Skeletal muscle tissue (tissue), 4 donors: ENCODE data around the gene SEZ6. TPM values are rescaled to one million over a fixed set of nuclear protein-coding genes. Genes with fewer than 3 reads are reported as not detected.
A peak's percentile ranks its signal among the peaks of the same experiment; 100 is the strongest.

Experiments used
- H3K27ac ChIP-seq: one replicate; pipeline ENCODE4 v1.7.0; 2013; ENCODE audit warnings: mild to moderate bottlenecking, low read depth, low read length, inconsistent platforms
- H3K27me3 ChIP-seq, 3 donors: one replicate each; pipeline ENCODE4 v1.7.0; 2013; ENCODE audit warnings: low read length in 3 of 3; ENCODE audit not compliant: control insufficient read depth in 3 of 3, insufficient read depth in 3 of 3
- H3K36me3 ChIP-seq, 3 donors: one replicate each; pipeline ENCODE4 v1.7.0; 2013; ENCODE audit warnings: low read length in 3 of 3; ENCODE audit not compliant: control insufficient read depth in 3 of 3, insufficient read depth in 3 of 3
- H3K4me1 ChIP-seq, 3 donors: one replicate each; pipeline ENCODE4 v1.7.0; 2013; ENCODE audit warnings: low read length in 3 of 3, mild to moderate bottlenecking in 3 of 3; ENCODE audit not compliant: control insufficient read depth in 3 of 3, insufficient read depth in 3 of 3
- H3K4me3 ChIP-seq, 3 donors: one replicate each; pipeline ENCODE4 v1.7.0; 2013; ENCODE audit warnings: low read length in 3 of 3
- H3K9ac ChIP-seq, 3 donors: one replicate each; pipeline ENCODE4 v1.7.0; 2013; ENCODE audit warnings: low read length in 3 of 3, mild to moderate bottlenecking in 3 of 3, moderate library complexity in 2 of 3, low read depth in 1 of 3
- H3K9me3 ChIP-seq, 3 donors: one replicate each; pipeline ENCODE4 v1.7.0; 2013; ENCODE audit warnings: low read length in 3 of 3; ENCODE audit not compliant: control insufficient read depth in 3 of 3
- total RNA-seq: library from RNA; depleted of rRNA; stranded (reverse); fragments of >200 nt; gene quantifications from one replicate; pipeline ENCODE4 v1.2.3, GENCODE V29; 2014
- donor health status: Osteomylitis.

SEZ6 gene
- total RNA-seq, 1 donor from 2014 or later: not detected

- Histone ChIP-seq H3K27ac (no peak overlapping the region), H3K36me3 (no peaks in the 10 kb centered on the region), H3K9me3 (no peaks in the 10 kb centered on the region), H3K9ac (no peak overlapping the region), H3K27me3 (peaks cover 39 to 70% (median 52%) of the 10 kb centered on the region in 3 donors), H3K4me1 (peaks cover 0 to 4% (median 0%) of the 10 kb centered on the region in 3 donors), H3K4me3 (no peak overlapping the region)
These were observed 15.4 kb upstream of the SEZ6 start for GRCh38 chr17:29021226-29021625.

DNA sequence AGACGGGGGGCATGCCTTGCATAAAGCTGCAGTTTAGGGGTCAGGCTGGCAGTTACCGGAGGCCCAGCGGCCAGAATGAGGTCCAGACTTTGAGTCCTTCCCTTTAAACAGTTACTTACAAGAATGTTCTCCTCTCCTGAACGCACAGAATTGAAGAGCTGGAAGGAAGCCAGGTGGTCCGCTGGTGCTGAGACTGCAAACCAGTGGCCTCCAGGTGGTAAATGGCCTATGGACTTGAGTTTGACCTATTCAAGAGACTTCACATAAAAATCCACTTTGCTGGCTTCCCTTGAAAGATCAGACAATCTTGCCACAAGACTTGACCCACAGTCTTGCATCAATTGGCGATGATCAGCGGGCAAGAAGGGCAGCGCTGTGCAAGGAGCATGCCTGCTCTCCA lies 14.7 kb upstream of the SEZ6 start:
- Histone ChIP-seq H3K9ac (no peak overlapping the region), H3K4me1 (peaks cover 0 to 4% (median 0%) of the 10 kb centered on the region in 3 donors), H3K36me3 (no peaks in the 10 kb centered on the region), H3K9me3 (no peaks in the 10 kb centered on the region), H3K27ac (no peak overlapping the region), H3K27me3 (peaks cover 37 to 66% (median 52%) of the 10 kb centered on the region in 3 donors), H3K4me3 (no peak overlapping the region)

GRCh38 chr17:29019475-29020181 lies 13.8 kb upstream of the SEZ6 start:
- Histone ChIP-seq H3K9me3 (no peaks in the 10 kb centered on the region), H3K4me1 (peaks cover 0 to 4% (median 0%) of the 10 kb centered on the region in 3 donors), H3K27me3 (peaks cover 36 to 70% (median 49%) of the 10 kb centered on the region in 3 donors), H3K9ac (no peak overlapping the region), H3K36me3 (no peaks in the 10 kb centered on the region), H3K4me3 (peak overlapping the region in 1 of 3 donors; percentile 13), H3K27ac (no peak overlapping the region)

DNA sequence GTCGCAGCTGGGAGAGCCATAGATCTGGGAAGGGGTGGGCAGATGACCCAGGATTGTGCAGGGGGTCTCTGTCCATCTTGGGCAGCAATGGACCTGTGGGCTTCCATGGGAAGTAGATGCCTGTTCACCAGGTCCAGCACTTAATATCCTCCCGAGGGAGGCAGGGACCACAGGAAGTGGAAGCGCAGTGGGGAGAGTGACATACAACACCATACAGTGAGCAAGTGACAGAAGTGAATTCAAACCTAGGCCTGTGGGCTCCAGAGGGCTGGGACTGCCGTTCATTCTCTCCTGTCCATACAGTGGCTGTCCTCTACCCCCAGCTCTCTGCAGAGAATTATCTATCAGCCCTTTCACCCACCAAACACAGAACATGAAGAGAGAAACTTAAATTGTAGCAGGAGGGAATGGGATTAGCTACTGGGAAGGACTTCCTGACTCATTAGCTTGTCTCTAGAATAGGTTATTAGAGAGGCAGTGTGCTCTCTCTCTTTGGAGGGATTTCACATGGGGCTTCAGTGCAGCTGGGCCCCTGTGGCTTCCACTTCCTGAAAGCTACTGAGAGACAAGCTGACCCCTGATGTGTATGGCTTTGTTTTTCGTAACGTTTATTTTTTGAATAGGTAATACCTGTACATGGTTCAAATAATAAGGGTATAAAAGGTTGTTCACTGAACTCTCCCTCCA lies 13.1 kb upstream of the SEZ6 start:
- Histone ChIP-seq H3K27me3 (peaks cover 29 to 67% (median 49%) of the 10 kb centered on the region in 3 donors), H3K36me3 (no peaks in the 10 kb centered on the region), H3K9me3 (no peaks in the 10 kb centered on the region), H3K4me3 (no peak overlapping the region), H3K4me1 (peaks cover 0 to 4% (median 0%) of the 10 kb centered on the region in 3 donors), H3K27ac (no peak overlapping the region), H3K9ac (no peak overlapping the region)

- peaks cover 0 to 4% (median 0%) of the 10 kb centered on the region in 3 donors for H3K4me1 ChIP-seq
- peaks cover 28 to 58% (median 42%) of the 10 kb centered on the region in 3 donors for H3K27me3 ChIP-seq
- no peaks in the 10 kb centered on the region for H3K9me3 ChIP-seq
- H3K36me3 ChIP-seq: no peaks in the 10 kb centered on the region
- no peak overlapping the region for H3K27ac ChIP-seq
- no peak overlapping the region for H3K4me3 ChIP-seq
- no peak overlapping the region for H3K9ac ChIP-seq
These were observed 10.7 kb upstream of the SEZ6 start for GRCh38 chr17:29016345-29017210.

DNA sequence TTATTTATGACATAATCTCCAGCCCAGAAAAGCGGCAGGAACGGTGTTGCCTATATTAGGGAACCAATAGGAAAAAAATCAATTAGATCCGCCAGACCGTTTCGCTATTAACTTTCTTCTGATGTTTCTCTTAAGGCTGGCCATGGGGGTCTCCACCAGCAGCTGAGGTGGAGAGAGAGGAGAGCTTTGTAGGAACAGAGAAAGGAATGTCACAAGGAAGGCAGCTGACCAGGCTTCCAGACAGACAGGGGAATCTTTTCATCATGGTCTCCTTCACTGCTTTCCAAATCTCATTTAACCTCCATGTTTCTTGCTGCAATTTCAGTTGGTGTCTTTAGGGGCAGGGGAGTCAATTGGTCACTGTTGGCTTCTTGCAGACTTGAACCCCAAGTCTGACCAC lies 8.9 kb upstream of the SEZ6 start:
- no peak overlapping the region for H3K9ac ChIP-seq
- no peak overlapping the region for H3K27ac ChIP-seq
- no peak overlapping the region for H3K4me3 ChIP-seq
- no peaks in the 10 kb centered on the region for H3K9me3 ChIP-seq
- H3K27me3 ChIP-seq: peaks cover 22 to 49% (median 35%) of the 10 kb centered on the region in 3 donors
- no peaks in the 10 kb centered on the region for H3K36me3 ChIP-seq
- peaks cover 0 to 3% (median 0%) of the 10 kb centered on the region in 3 donors for H3K4me1 ChIP-seq

DNA sequence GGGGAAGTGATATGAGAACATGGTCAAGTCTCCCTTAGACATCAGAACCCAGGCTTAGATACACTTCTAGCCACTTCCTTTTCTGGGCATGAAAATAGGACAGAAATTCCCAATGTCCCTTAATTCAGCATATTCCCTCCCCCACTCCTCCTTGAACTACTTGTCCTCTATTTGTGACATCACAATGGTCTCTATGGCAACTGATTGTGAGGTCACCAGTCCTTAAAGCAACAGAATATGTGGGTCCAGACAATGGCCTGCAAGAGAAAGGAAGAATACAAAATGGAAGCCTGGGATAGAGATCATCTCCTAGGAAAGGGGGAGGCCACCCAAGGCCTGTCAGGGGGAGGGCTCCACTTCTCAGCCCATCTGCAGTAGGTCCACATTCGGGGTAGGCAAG lies 6.7 kb upstream of the SEZ6 start:
- Histone ChIP-seq H3K4me3 (no peak overlapping the region), H3K4me1 (no peaks in the 10 kb centered on the region), H3K36me3 (no peaks in the 10 kb centered on the region), H3K9ac (no peak overlapping the region), H3K27me3 (peaks cover 16 to 33% (median 24%) of the 10 kb centered on the region in 3 donors), H3K9me3 (no peaks in the 10 kb centered on the region), H3K27ac (no peak overlapping the region)

DNA sequence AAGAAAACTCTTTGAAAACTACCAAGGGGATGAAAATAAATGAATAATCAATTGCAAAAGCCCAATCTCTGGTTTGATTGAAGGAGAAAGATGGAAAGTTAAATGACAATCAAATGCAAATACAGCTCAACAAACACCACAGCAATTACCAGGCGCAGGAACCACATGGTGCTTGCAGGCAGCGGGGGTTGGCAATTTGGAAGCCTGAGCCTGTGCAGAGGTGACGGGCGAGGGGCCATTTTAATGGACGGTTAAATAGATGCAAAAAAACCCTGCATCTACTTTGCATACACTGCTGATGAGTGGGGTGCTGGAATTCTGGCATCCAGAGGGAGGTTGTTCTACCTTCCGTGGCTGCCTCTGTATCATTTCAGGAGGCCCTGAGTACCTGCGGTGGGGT lies 4.8 kb upstream of the SEZ6 start:
- Histone ChIP-seq H3K9ac (no peak overlapping the region), H3K27ac (no peak overlapping the region), H3K4me1 (peaks cover 0 to 2% (median 0%) of the 10 kb centered on the region in 3 donors), H3K36me3 (no peaks in the 10 kb centered on the region), H3K9me3 (no peaks in the 10 kb centered on the region), H3K27me3 (peaks cover 24 to 37% (median 30%) of the 10 kb centered on the region in 3 donors), H3K4me3 (no peak overlapping the region)

DNA sequence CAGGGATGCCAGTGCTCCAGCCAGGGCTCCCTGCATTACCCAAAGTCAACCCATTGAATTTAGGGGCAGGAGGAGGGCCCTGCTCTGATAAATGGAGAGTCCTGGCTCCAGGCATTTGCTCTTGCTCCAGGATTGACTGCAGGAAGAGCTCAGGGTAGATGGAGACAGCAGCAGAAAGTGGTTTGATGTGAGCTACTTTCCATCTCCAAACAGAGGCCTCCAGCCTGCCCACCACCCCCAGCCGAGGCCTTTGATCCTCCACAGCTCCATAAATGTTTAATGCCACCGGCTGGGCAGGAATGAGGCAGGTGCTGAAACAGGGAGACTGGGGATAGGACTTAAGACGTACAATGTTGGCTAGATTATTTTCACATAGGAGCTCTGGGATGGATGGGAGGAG lies 4.3 kb upstream of the SEZ6 start:
- peaks cover 26 to 38% (median 34%) of the 10 kb centered on the region in 3 donors for H3K27me3 ChIP-seq

More for the DNA sequence above, 4.3 kb upstream of the SEZ6 start:
- no peaks in the 10 kb centered on the region for H3K9me3 ChIP-seq
- no peaks in the 10 kb centered on the region for H3K36me3 ChIP-seq
- H3K27ac ChIP-seq: no peak overlapping the region
- peaks cover 0 to 2% (median 0%) of the 10 kb centered on the region in 3 donors for H3K4me1 ChIP-seq
- H3K9ac ChIP-seq: no peak overlapping the region
- H3K4me3 ChIP-seq: no peak overlapping the region
